ENCODE results near the gene DLG2.

DLG2 gene

DNA sequence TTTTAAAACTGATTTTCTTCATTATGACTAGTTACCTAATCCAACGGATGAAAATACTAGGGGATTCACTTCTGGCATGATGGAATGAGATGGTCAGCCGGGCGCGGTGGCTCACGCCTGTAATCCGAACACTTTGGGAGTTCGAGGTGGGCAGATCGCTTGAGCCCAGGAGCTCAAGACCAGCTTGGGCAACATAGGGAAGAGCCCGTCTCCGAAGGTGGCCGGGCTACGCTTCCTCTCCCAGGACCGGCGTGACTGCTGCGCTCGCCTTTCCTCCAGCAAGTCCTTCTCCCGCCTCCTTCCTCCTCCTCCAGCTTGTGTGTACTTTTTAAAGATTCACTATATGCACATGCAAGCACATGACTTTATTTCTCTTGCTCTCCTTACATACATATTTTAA, 1835.6 kb downstream of the DLG2 start:
- TF ChIP-seq YY1 (IDR thresholded peaks at IDR 0.05; ENCODE audit: low read depth): no peak
- TF ChIP-seq, protein P1, sequence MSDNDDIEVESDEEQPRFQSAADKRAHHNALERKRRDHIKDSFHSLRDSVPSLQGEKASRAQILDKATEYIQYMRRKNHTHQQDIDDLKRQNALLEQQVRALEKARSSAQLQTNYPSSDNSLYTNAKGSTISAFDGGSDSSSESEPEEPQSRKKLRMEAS (IDR thresholded peaks at IDR 0.05): no peak
- TF ChIP-seq RAD21 (IDR thresholded peaks at IDR 0.05; ENCODE audit: low read depth): no peak
- no peak for TF ChIP-seq EP300 (IDR thresholded peaks at IDR 0.05; ENCODE audit: borderline replicate concordance)
- TF ChIP-seq EGR1 (IDR thresholded peaks at IDR 0.05): no peak
- TF ChIP-seq TEAD4 (IDR thresholded peaks at IDR 0.05): no peak
- no peak for TF ChIP-seq TAF1 (IDR thresholded peaks at IDR 0.05; ENCODE audit: low read depth)
- TF ChIP-seq CREB1 (IDR thresholded peaks at IDR 0.05; ENCODE audit: low read depth): no peak
- no peak for TF ChIP-seq NFIC (IDR thresholded peaks at IDR 0.05)
- no peak for TF ChIP-seq FOXM1 (IDR thresholded peaks at IDR 0.05; ENCODE audit: borderline replicate concordance, low read depth)
- TF ChIP-seq TCF12 (IDR thresholded peaks at IDR 0.05; ENCODE audit: low read depth): no peak
- TF ChIP-seq ZBTB7A (IDR thresholded peaks at IDR 0.05; ENCODE audit: low read depth): no peak
- TF ChIP-seq, protein P2, sequence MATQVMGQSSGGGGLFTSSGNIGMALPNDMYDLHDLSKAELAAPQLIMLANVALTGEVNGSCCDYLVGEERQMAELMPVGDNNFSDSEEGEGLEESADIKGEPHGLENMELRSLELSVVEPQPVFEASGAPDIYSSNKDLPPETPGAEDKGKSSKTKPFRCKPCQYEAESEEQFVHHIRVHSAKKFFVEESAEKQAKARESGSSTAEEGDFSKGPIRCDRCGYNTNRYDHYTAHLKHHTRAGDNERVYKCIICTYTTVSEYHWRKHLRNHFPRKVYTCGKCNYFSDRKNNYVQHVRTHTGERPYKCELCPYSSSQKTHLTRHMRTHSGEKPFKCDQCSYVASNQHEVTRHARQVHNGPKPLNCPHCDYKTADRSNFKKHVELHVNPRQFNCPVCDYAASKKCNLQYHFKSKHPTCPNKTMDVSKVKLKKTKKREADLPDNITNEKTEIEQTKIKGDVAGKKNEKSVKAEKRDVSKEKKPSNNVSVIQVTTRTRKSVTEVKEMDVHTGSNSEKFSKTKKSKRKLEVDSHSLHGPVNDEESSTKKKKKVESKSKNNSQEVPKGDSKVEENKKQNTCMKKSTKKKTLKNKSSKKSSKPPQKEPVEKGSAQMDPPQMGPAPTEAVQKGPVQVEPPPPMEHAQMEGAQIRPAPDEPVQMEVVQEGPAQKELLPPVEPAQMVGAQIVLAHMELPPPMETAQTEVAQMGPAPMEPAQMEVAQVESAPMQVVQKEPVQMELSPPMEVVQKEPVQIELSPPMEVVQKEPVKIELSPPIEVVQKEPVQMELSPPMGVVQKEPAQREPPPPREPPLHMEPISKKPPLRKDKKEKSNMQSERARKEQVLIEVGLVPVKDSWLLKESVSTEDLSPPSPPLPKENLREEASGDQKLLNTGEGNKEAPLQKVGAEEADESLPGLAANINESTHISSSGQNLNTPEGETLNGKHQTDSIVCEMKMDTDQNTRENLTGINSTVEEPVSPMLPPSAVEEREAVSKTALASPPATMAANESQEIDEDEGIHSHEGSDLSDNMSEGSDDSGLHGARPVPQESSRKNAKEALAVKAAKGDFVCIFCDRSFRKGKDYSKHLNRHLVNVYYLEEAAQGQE (IDR thresholded peaks at IDR 0.05; ENCODE audit: low read depth): no peak
- TF ChIP-seq, protein P3, sequence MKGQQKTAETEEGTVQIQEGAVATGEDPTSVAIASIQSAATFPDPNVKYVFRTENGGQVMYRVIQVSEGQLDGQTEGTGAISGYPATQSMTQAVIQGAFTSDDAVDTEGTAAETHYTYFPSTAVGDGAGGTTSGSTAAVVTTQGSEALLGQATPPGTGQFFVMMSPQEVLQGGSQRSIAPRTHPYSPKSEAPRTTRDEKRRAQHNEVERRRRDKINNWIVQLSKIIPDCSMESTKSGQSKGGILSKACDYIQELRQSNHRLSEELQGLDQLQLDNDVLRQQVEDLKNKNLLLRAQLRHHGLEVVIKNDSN (IDR thresholded peaks at IDR 0.05): no peak
- TF ChIP-seq CEBPB (IDR thresholded peaks at IDR 0.05): no peak

DNA sequence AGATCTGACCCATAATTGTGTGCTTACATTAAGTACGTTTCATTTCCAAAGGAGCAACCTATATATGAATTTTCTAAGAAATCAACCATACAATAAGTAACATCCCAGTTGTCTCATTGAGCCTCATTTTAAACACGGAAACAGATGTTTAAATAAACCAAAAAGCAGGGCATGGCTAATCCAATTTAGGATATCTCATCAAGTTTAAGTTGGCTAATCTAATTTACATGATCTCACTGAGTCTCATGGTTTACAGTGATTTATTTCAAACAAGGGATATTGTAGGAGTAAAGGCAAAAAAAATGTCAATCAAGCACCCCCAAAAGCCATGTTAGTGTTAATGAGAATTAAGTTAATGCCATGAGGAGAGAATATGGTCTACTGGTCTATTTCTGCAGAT, 1841.2 kb downstream of the DLG2 start:
- TF ChIP-seq TCF12 (IDR thresholded peaks at IDR 0.05; ENCODE audit: low read depth) (no peak), YY1 (IDR thresholded peaks at IDR 0.05; ENCODE audit: low read depth) (no peak)

DNA sequence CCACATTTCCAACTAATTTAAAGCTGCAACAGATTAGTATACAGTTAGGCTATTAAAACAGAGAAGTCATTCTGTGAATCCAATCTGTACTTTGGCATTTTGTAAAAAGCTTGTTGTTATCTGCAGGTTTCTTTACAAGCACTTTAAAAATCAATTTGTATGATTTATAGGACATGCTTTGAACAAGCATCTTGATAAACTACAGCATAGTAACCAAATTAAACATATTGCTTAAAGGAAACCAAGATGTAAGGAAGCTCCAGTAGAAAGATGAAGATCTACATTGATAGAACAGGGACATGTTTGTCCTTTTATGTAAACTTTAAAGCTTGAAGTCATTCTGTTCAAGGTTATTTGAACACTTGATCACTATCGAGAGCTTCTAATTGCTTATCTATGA, 1842.7 kb downstream of the DLG2 start:
- TF ChIP-seq EGR1 (IDR thresholded peaks at IDR 0.05) (no peak), CREB1 (IDR thresholded peaks at IDR 0.05; ENCODE audit: low read depth) (no peak)

DNA sequence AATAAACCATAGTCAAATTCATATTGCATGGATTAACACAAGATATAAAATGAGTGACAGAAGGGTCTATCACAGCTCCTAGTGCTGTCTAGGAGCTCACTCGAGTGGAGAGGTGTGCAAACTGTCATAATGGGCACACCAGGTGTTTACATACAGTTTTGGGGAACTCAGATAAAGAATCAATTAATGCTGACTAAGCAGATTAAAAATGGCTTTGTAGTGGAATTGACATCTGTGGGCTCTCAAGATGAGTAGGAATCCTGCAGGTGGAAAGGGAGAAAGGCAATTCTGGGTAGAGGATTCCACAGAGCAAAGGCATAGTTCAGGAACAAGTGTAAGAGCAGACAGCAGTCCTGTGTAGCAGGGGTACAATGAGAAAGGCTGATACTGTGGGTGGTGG, 1844.8 kb downstream of the DLG2 start:
- TF ChIP-seq TEAD4 (IDR thresholded peaks at IDR 0.05) (no peak), TCF12 (IDR thresholded peaks at IDR 0.05; ENCODE audit: low read depth) (no peak)

DNA sequence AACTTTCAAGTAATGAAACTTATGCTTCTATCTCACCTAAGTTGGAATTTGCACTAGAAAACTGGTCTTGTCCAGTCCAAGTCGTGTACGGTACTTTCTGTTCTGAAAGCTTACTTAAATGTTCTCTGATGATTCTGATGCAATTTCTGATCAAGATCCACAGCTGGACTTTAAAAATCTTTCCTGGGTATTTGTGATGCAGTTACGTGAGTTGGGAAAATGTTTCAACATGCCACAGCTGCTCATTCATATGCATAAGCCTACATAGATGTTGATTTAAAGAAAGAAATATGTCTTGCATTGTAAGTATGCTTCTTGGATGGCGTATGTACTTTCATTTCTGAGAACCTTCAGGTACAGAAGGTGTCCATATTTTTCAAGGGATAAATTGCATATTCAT, 1847.3 kb downstream of the DLG2 start:
- TF ChIP-seq TEAD4 (IDR thresholded peaks at IDR 0.05) (no peak), CREB1 (IDR thresholded peaks at IDR 0.05; ENCODE audit: low read depth) (no peak), CEBPB (IDR thresholded peaks at IDR 0.05) (no peak), NFIC (IDR thresholded peaks at IDR 0.05) (no peak), FOXM1 (IDR thresholded peaks at IDR 0.05; ENCODE audit: borderline replicate concordance, low read depth) (no peak), YY1 (IDR thresholded peaks at IDR 0.05; ENCODE audit: low read depth) (no peak), TAF1 (IDR thresholded peaks at IDR 0.05; ENCODE audit: low read depth) (no peak), ZBTB7A (IDR thresholded peaks at IDR 0.05; ENCODE audit: low read depth) (no peak), EP300 (IDR thresholded peaks at IDR 0.05; ENCODE audit: borderline replicate concordance) (no peak), RAD21 (IDR thresholded peaks at IDR 0.05; ENCODE audit: low read depth) (no peak), EGR1 (IDR thresholded peaks at IDR 0.05) (no peak), TCF12 (IDR thresholded peaks at IDR 0.05; ENCODE audit: low read depth) (no peak)
- TF ChIP-seq, protein P1 (IDR thresholded peaks at IDR 0.05): no peak
- TF ChIP-seq, protein P3 (IDR thresholded peaks at IDR 0.05): no peak

DNA sequence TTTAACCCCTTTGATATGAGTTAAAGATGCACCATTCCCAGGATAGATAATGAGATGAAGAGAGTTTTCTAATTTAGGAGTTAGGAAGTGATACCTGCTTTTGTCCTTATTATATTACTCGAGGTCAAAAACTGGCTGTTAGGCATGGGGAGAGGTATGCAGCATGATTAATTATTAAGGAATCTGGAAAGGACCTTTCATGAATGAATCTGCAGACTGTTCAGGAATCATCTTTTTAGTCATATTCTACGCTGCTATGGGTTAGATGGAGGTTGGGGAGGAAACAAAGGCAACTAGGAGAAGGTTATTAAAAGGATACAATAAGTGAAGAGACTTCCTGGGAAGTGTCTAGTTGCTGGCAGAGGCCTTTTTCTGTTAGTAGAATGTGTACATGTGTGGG, 1848.5 kb downstream of the DLG2 start:
- TF ChIP-seq, protein P1 (IDR thresholded peaks at IDR 0.05): no peak
- TF ChIP-seq CREB1 (IDR thresholded peaks at IDR 0.05; ENCODE audit: low read depth) (no peak), TCF12 (IDR thresholded peaks at IDR 0.05; ENCODE audit: low read depth) (no peak), EP300 (IDR thresholded peaks at IDR 0.05; ENCODE audit: borderline replicate concordance) (no peak), RAD21 (IDR thresholded peaks at IDR 0.05; ENCODE audit: low read depth) (no peak), TAF1 (IDR thresholded peaks at IDR 0.05; ENCODE audit: low read depth) (no peak), EGR1 (IDR thresholded peaks at IDR 0.05) (no peak), CEBPB (IDR thresholded peaks at IDR 0.05) (no peak), FOXM1 (IDR thresholded peaks at IDR 0.05; ENCODE audit: borderline replicate concordance, low read depth) (no peak), TEAD4 (IDR thresholded peaks at IDR 0.05) (no peak), NFIC (IDR thresholded peaks at IDR 0.05) (no peak)
- TF ChIP-seq, protein P3 (IDR thresholded peaks at IDR 0.05): no peak

DNA sequence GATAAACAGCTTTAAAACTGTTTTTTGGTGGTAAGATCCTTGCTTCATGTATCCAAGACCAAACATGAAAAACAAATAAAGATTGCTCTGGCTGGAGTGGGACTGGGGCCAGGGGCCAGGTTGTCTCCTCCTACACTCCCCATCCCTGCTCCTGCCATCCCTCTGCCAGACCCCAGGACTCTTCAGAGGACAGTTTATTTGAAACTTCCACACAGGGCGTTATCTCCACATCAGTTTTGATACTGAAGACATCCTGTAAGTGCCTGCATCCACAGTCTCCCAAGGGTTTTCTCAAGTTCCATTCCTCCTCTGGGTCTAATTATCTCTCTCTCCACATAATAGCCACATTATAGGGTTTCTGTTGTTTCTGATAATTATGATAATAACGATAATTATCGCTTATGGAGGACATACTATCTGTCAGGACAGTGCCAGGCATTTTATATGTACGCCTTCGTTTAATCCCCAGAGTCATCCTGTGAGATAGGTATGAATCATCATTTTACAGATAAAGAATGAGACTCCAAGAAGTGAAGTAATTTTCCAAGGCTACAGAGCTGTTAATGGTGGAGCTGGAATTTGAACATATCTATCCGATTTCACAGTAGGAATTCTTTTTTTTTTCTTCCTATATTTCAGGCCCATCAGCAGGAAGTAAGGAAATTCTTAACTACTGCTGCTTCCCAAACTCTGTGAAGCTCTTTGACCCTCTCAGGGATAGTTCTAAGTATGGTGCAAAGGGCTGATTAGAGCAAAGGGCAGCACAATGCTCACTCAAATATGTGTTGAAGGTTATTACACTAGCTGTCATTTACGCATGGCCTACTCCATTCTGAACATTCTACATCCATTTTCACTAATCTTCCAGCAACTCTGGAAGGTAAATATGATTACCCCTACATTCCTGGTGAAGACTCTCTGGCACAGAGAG, 1852.9 kb downstream of the DLG2 start:
- TF ChIP-seq, protein P1 (IDR thresholded peaks at IDR 0.05): no peak
- TF ChIP-seq ZBTB7A (IDR thresholded peaks at IDR 0.05; ENCODE audit: low read depth) (no peak), NFIC (IDR thresholded peaks at IDR 0.05) (no peak), EP300 (IDR thresholded peaks at IDR 0.05; ENCODE audit: borderline replicate concordance) (no peak), TCF12 (IDR thresholded peaks at IDR 0.05; ENCODE audit: low read depth) (no peak), TEAD4 (IDR thresholded peaks at IDR 0.05) (no peak), RAD21 (IDR thresholded peaks at IDR 0.05; ENCODE audit: low read depth) (no peak), EGR1 (IDR thresholded peaks at IDR 0.05) (no peak)
